NCI-H2227 (cell line): ENCODE results near the gene STK33.

Source experiments
- DNase-seq: peaks from one replicate; lab custom pipeline; 2025; ENCODE audit not compliant: unreplicated experiment; lab: John Stamatoyannopoulos, UW

Gene STK33

GRCh38 chr11:8375932-8376331 is 218.1 kb downstream of the STK33 start:
- DNase-seq, result no peak

DNA sequence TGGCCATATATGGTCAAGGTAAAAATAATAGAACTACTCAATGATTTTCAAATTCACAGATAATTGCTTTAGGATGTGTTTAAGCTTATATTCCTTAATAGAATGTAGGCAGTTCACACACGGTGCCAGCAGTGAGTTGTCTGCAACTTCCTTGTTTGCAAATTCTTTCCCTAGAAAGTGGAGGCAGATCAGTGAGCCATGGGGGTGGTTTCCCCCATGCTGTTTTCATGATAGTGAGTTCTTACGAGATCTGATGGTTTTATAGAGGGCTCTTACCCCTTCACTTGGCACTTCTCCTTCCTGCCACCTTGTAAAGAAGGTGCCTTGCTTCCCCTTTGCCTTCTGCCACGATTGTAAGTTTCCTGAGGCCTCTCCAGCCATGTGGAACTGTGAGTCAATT is 218.6 kb downstream of the STK33 start:
- no peak for DNase-seq

- DNase-seq, result no peak
Measured at GRCh38 chr11:8374716-8375115, 219.3 kb downstream of the STK33 start.

DNA sequence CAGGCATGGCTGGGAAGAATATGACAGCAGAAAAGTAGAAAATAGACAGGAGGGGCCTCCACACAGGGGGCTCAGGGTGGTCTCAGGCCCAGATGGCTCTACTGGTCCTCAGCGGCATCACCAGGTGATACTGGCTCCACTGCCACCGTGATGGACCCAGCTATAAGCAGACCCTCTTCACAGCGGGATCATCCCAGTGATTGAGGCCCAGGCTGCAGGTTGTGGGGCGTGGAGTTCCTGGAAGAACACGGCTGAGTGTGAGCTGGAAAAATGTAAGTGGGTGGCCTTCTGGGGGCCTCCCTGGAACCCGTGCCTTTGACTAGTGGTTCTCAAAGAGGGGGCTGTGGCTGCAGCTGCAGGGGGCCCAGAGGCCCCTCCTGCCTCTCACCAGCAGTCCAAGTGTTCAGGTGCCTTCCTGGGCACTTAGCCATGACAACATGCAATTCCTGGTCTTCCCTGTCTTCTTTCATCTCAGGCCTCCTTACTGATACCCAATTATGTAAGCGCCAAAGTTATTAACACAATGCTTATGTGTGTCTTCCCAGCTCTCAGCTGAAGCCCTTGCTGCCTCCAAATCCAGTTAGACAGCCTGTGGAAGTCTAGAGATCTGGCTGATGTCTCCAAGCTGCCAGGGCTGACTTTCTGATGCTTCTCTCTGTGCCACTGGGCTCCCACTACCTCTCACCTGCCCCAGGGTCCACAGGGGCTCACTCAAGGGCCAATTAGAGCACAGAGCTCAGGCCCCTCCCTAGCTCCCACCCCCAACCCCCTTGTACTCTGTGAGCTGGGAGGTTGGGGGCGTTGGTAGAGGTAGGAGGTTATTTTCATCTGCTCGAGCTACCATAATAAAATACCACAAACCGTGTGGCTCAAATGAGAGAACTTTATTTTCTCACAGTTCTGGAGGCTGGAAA is 220.3 kb downstream of the STK33 start:
- DNase-seq, result no peak

GRCh38 chr11:8372641-8373381 is 221.2 kb downstream of the STK33 start:
- DNase-seq, result no peak

DNA sequence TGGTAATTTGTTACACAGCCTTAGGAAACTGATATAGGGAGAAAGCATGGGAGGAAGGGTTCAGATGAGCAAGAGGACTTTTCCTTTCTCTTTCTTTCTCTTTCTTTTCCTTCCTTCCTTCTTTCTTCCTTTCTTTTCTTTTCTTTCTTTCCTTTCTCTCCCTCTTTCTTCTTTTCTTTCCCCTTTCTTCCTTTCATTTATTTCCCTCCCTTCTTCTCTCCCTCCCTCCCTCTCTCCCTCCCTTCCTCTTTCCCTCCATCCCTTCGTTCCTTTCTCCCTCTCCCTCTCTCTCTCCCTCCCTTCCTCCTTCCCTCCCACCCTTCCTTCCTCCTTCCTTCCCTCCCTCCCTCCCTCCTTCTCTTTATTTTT is 222.5 kb downstream of the STK33 start:
- DNase-seq, result no peak

DNA sequence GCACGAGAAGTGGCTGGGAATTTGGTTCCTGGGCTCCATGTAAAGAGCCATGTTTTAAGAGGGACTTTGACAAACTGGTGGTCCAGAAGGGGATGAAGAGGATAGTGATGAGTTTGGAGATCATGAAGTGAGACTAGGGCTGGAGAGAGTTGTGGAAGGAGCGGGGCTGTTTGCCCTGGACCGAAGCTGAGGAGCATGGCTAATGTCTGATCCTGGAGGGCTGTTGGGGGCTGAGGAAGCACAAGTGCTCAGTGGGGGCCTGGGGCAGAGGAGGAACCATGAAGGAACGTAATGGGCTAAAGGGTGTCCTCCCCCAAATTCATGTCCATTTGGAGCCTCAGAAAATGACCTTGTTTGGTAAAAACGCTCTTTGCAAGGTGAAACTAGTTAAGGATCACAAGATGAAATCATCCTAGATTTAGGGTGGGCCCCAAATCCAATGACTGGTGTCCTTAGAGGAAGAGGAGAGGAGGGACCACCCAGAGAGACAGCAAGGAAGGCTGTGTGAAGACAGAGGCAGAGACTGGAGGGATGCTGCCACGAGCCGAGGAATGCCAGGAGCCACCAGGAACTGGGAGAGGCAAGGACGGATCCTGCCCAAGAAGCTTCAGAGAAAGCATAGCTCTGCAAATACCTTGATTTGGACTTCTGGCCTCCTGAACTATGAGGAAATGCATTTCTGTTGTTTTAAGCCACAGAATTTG is 223.1 kb downstream of the STK33 start:
- no peak for DNase-seq

- no peak for DNase-seq
Measured at GRCh38 chr11:8369592-8370205, 224.3 kb downstream of the STK33 start.

- DNase-seq, result no peak
Measured at GRCh38 chr11:8368772-8369171, 225.3 kb downstream of the STK33 start.

DNA sequence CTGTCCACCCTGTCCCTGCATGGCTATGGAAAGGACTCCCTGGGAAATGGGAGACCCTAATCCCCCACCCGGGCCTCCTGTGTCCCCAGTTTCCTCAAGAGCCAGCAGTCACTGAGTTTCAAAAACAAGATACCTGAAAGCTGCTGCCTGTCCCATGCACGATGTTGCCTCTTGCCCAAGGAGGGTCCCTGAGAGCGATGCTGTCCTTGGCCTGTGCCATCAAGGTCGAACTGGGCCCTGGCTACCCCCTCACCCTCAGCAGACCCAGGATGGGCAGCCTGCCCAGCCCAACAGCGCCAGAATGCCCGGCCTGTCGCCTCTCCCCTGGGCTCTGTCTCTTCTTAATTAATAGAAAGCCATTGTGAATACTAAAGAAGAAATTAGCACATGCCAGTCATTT is 225.8 kb downstream of the STK33 start:
- no peak for DNase-seq

- no peak for DNase-seq
Measured at GRCh38 chr11:8366316-8366715, 227.7 kb downstream of the STK33 start.

- no peak for DNase-seq
Measured at GRCh38 chr11:8365216-8365941, 228.6 kb downstream of the STK33 start.

- DNase-seq, result no peak
Measured at GRCh38 chr11:8363921-8364320, 230.1 kb downstream of the STK33 start.

GRCh38 chr11:8362899-8363298 is 231.1 kb downstream of the STK33 start:
- no peak for DNase-seq

- DNase-seq, result no peak
Measured at GRCh38 chr11:8362491-8362890, 231.5 kb downstream of the STK33 start.

GRCh38 chr11:8361664-8362210 is 232.3 kb downstream of the STK33 start:
- DNase-seq, result no peak

DNA sequence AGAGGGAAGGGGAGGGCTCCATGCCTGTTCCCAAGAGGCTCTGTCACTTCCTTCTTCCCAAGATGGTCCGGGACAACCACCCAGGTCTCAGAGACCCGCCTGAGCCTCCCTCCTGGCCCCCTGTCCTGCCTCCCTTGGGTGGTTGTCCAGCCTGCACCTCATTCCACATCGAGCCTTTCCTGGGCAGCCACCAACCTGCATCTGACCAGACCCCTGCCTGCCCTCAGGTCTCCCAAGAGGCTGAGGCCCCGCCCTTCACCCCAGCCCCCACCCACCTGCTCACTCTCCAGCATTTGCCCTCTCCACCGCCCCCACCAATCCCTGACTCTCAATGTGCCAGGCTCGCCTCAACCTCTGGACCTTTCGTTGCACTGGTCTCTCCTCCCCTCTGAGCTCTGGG is 232.8 kb downstream of the STK33 start:
- DNase-seq, result no peak

- no peak for DNase-seq
Measured at GRCh38 chr11:8360086-8360828, 233.8 kb downstream of the STK33 start.

DNA sequence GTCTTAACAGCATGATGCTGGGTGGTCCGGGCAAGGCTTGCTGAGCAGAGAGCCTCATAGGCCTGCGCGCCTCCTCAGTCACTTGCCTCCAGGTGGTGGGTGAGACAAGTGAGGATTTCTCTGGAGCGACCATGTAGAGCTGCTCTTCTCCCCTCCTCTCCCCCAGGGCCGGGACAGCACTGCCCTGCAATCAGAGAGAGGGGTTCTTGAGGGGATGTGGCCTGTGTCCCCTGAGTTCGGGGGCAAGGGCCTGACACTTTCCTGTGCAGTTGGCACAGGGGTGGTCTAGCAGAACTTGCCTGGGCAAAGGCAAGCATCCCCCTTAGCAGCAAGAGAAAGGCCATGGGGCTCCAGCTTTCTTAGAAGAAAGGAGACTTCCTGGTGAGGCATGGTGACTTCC is 234.5 kb downstream of the STK33 start:
- no peak for DNase-seq
